ENCODE data around the gene MPHOSPH8. TPM values are rescaled to one million over a fixed set of nuclear protein-coding genes. Genes with fewer than 3 reads are reported as not detected.

The MPHOSPH8 gene
- total and polyA plus RNA-seq, 4 experiments from 2014 or later: 5.6 to 136 (median 77.6) TPM

- no peaks in the 10 kb centered on the region for H3K36me3 Mint-ChIP-seq
- H3K27ac Mint-ChIP-seq: no peak overlapping the region
- Histone ChIP-seq H3K4me1 (ENCODE audit: insufficient read depth, low read length) (peaks cover 4% of the 10 kb centered on the region), H3K27ac (ENCODE audit: low read depth, low read length) (no peak overlapping the region), H3K9me3 (ENCODE audit: control insufficient read depth in 1 of 2, low read length in 2 of 2) (no peaks in the 10 kb centered on the region), H3K27me3 (ENCODE audit: insufficient read depth, low read length) (no peaks in the 10 kb centered on the region), H3K4me3 (ENCODE audit: low read length in 2 of 2) (no peak overlapping the region), H3K36me3 (ENCODE audit: insufficient read depth, low read length) (no peaks in the 10 kb centered on the region)
- H3K27me3 Mint-ChIP-seq: peaks cover 9% of the 10 kb centered on the region in 2 donors
- no peaks in the 10 kb centered on the region for H3K9me3 Mint-ChIP-seq
- peaks cover 4 to 6% (median 5%) of the 10 kb centered on the region in 4 donors for H3K4me1 Mint-ChIP-seq
- ChIA-PET CTCF (ENCODE audit: partially characterized antibody) (no interaction called here), POLR2A (ENCODE audit: partially characterized antibody) (no interaction called here)
- DNase-seq: no peak
- intact Hi-C loops (cut with micrococcal nuclease): no loop called here
- H3K4me3 Mint-ChIP-seq: no peak overlapping the region
Measured at GRCh38 chr13:19592657-19593180, 40.7 kb upstream of the MPHOSPH8 start.

GRCh38 chr13:19596086-19596485 lies 37.4 kb upstream of the MPHOSPH8 start:
- no peaks in the 10 kb centered on the region for H3K4me1 Mint-ChIP-seq
- Histone ChIP-seq H3K4me3 (ENCODE audit: low read length in 2 of 2) (no peak overlapping the region), H3K36me3 (ENCODE audit: insufficient read depth, low read length) (no peaks in the 10 kb centered on the region), H3K9me3 (ENCODE audit: control insufficient read depth in 1 of 2, low read length in 2 of 2) (no peaks in the 10 kb centered on the region), H3K27me3 (ENCODE audit: insufficient read depth, low read length) (no peaks in the 10 kb centered on the region), H3K27ac (ENCODE audit: low read depth, low read length) (no peak overlapping the region), H3K4me1 (ENCODE audit: insufficient read depth, low read length) (no peaks in the 10 kb centered on the region)
- H3K27me3 Mint-ChIP-seq: peaks cover 22 to 31% of the 10 kb centered on the region in 2 donors
- CTCF ChIA-PET (ENCODE audit: partially characterized antibody): interaction anchor here (0.8 kb wide), 1 partner anchor 9 kb away, joined by 3 read pairs; no protein-coding TSS in a partner anchor
- no peaks in the 10 kb centered on the region for H3K9me3 Mint-ChIP-seq
- POLR2A ChIA-PET (ENCODE audit: partially characterized antibody): no interaction called here
- intact Hi-C loops (cut with micrococcal nuclease): no loop called here
- no peak for DNase-seq
- no peak overlapping the region for H3K4me3 Mint-ChIP-seq
- no peak overlapping the region for H3K27ac Mint-ChIP-seq
- no peaks in the 10 kb centered on the region for H3K36me3 Mint-ChIP-seq

GRCh38 chr13:19596960-19597361 lies 36.5 kb upstream of the MPHOSPH8 start:
- H3K36me3 Mint-ChIP-seq: no peaks in the 10 kb centered on the region
- H3K9me3 ChIP-seq (ENCODE audit: control insufficient read depth in 1 of 2, low read length in 2 of 2): no peaks in the 10 kb centered on the region
- intact Hi-C loops (cut with micrococcal nuclease): no loop called here
- no peak overlapping the region for H3K27ac Mint-ChIP-seq
- no peaks in the 10 kb centered on the region for H3K9me3 Mint-ChIP-seq
- H3K27me3 Mint-ChIP-seq: peaks cover 22 to 33% of the 10 kb centered on the region in 2 donors
- no peaks in the 10 kb centered on the region for H3K4me1 Mint-ChIP-seq
- no peaks in the 10 kb centered on the region for H3K36me3 ChIP-seq (ENCODE audit: insufficient read depth, low read length)
- no peak overlapping the region for H3K27ac ChIP-seq (ENCODE audit: low read depth, low read length)
- CTCF ChIA-PET (ENCODE audit: partially characterized antibody): no interaction called here
- H3K4me3 ChIP-seq (ENCODE audit: low read length in 2 of 2): no peak overlapping the region
- no peaks in the 10 kb centered on the region for H3K4me1 ChIP-seq (ENCODE audit: insufficient read depth, low read length)
- no peaks in the 10 kb centered on the region for H3K27me3 ChIP-seq (ENCODE audit: insufficient read depth, low read length)
- H3K4me3 Mint-ChIP-seq: no peak overlapping the region
- DNase-seq: no peak
- POLR2A ChIA-PET (ENCODE audit: partially characterized antibody): no interaction called here

GRCh38 chr13:19597523-19597922 lies 35.9 kb upstream of the MPHOSPH8 start:
- peaks cover 22 to 33% of the 10 kb centered on the region in 2 donors for H3K27me3 Mint-ChIP-seq
- H3K27me3 ChIP-seq (ENCODE audit: insufficient read depth, low read length): no peaks in the 10 kb centered on the region
- H3K4me3 Mint-ChIP-seq: no peak overlapping the region
- H3K27ac ChIP-seq (ENCODE audit: low read depth, low read length): no peak overlapping the region
- DNase-seq: no peak
- no peak overlapping the region for H3K4me3 ChIP-seq (ENCODE audit: low read length in 2 of 2)
- no peaks in the 10 kb centered on the region for H3K36me3 Mint-ChIP-seq
- intact Hi-C loops (cut with micrococcal nuclease): no loop called here
- no peaks in the 10 kb centered on the region for H3K9me3 ChIP-seq (ENCODE audit: control insufficient read depth in 1 of 2, low read length in 2 of 2)
- H3K4me1 Mint-ChIP-seq: peaks cover 0 to 1% (median 0%) of the 10 kb centered on the region in 4 donors
- no peaks in the 10 kb centered on the region for H3K9me3 Mint-ChIP-seq
- ChIA-PET CTCF (ENCODE audit: partially characterized antibody) (no interaction called here), POLR2A (ENCODE audit: partially characterized antibody) (no interaction called here)
- H3K27ac Mint-ChIP-seq: peak overlapping the region in 1 of 7 donors; percentile 44
- no peaks in the 10 kb centered on the region for H3K4me1 ChIP-seq (ENCODE audit: insufficient read depth, low read length)
- no peaks in the 10 kb centered on the region for H3K36me3 ChIP-seq (ENCODE audit: insufficient read depth, low read length)

GRCh38 chr13:19601749-19602725 lies 31.4 kb upstream of the MPHOSPH8 start:
- H3K4me3 ChIP-seq (ENCODE audit: low read length in 2 of 2): peak overlapping the region in 1 of 2 donors; percentile 32
- no peak overlapping the region for H3K27ac ChIP-seq (ENCODE audit: low read depth, low read length)
- peaks cover 0 to 8% (median 1%) of the 10 kb centered on the region in 4 donors for H3K4me1 Mint-ChIP-seq
- H3K36me3 ChIP-seq (ENCODE audit: insufficient read depth, low read length): no peaks in the 10 kb centered on the region
- ChIA-PET CTCF (ENCODE audit: partially characterized antibody) (interaction anchor here (1.6 to 2.8 kb wide), 2 partner anchors 12 to 17 kb away, joined by 5 to 8 read pairs; no protein-coding TSS in a partner anchor), POLR2A (ENCODE audit: partially characterized antibody) (no interaction called here)
- H3K9me3 ChIP-seq (ENCODE audit: control insufficient read depth in 1 of 2, low read length in 2 of 2): peaks cover 0 to 5% of the 10 kb centered on the region in 2 donors
- no peaks in the 10 kb centered on the region for H3K27me3 ChIP-seq (ENCODE audit: insufficient read depth, low read length)
- H3K4me3 Mint-ChIP-seq: peak overlapping the region; percentile 32 to 82 (median 63)
- no peak overlapping the region for H3K27ac Mint-ChIP-seq
- H3K27me3 Mint-ChIP-seq: peaks cover 21 to 50% of the 10 kb centered on the region in 2 donors
- H3K4me1 ChIP-seq (ENCODE audit: insufficient read depth, low read length): no peaks in the 10 kb centered on the region
- H3K36me3 Mint-ChIP-seq: no peaks in the 10 kb centered on the region
- DNase-seq: peak in 3 of 5 donors; percentile 3 to 13 (median 9)
- H3K9me3 Mint-ChIP-seq: peaks cover 0 to 16% (median 10%) of the 10 kb centered on the region in 8 donors
- intact Hi-C loops (cut with micrococcal nuclease): no loop called here

- Histone ChIP-seq H3K4me1 (ENCODE audit: insufficient read depth, low read length) (no peaks in the 10 kb centered on the region), H3K36me3 (ENCODE audit: insufficient read depth, low read length) (no peaks in the 10 kb centered on the region), H3K9me3 (ENCODE audit: control insufficient read depth in 1 of 2, low read length in 2 of 2) (peaks cover 0 to 5% of the 10 kb centered on the region in 2 donors), H3K27ac (ENCODE audit: low read depth, low read length) (no peak overlapping the region), H3K27me3 (ENCODE audit: insufficient read depth, low read length) (no peaks in the 10 kb centered on the region), H3K4me3 (ENCODE audit: low read length in 2 of 2) (no peak overlapping the region)
- ChIA-PET CTCF (ENCODE audit: partially characterized antibody) (interaction anchor here (1.2 kb wide), 1 partner anchor 9 kb away, joined by 3 read pairs; no protein-coding TSS in a partner anchor), POLR2A (ENCODE audit: partially characterized antibody) (interaction anchor here (0.7 kb wide), 1 partner anchor 387 kb away, joined by 3 read pairs; no protein-coding TSS in a partner anchor)
- H3K36me3 Mint-ChIP-seq: no peaks in the 10 kb centered on the region
- H3K9me3 Mint-ChIP-seq: peaks cover 0 to 16% (median 10%) of the 10 kb centered on the region in 8 donors
- no peak overlapping the region for H3K27ac Mint-ChIP-seq
- peaks cover 0 to 8% (median 1%) of the 10 kb centered on the region in 4 donors for H3K4me1 Mint-ChIP-seq
- peaks cover 10 to 39% of the 10 kb centered on the region in 2 donors for H3K27me3 Mint-ChIP-seq
- peak overlapping the region in 2 of 8 donors; percentile 18 to 21 for H3K4me3 Mint-ChIP-seq
- intact Hi-C loops (cut with micrococcal nuclease): no loop called here
- no peak for DNase-seq
Measured at GRCh38 chr13:19604306-19604705, 29.2 kb upstream of the MPHOSPH8 start.
